PC-3 (cell line): ENCODE results near the gene BCL3. TPM values are rescaled to one million over a fixed set of nuclear protein-coding genes. Genes with fewer than 3 reads are reported as not detected.
A peak's percentile ranks its signal among the peaks of the same experiment; 100 is the strongest.

Source experiments
- ATAC-seq: fragments of 200-7000 bp; cut with Tn5 transposase; 2 replicates; pipeline ENCODE4 v1.9.1; 2020; ENCODE audit warnings: mild to moderate bottlenecking, moderate library complexity
- BruUV-seq: library from RNA; stranded (reverse); fragments of 400-500 nt; replicated peaks from 2 replicates; lab custom pipeline; 2021; lab: Mats Ljungman, UMichigan
- CTCF ChIA-PET: fragments of 300-600 bp; sonication (Branson Sonifier 250); formaldehyde crosslinking; loops from one replicate; lab custom pipeline; 2022; ENCODE audit warnings: antibody characterized with exemption; lab: Charles Lee
- POLR2A ChIA-PET: fragments of 300-600 bp; sonication (Branson Sonifier 250); formaldehyde crosslinking; loops from one replicate; lab custom pipeline; 2022; ENCODE audit warnings: antibody characterized with exemption; ENCODE audit not compliant: unreplicated experiment; lab: Charles Lee
- DNase-seq: peaks from one replicate; pipeline ENCODE4 v3.0.0-alpha.2; 2015
- H2AFZ ChIP-seq: fragments of 300-600 bp; sonication (generic); 2 replicates; pipeline ENCODE4 v1.6.0; 2016; ENCODE audit warnings: antibody characterized with exemption, low read length
- H3F3A ChIP-seq: fragments of 300-600 bp; sonication (generic); one replicate; pipeline ENCODE4 v1.6.0; 2017; ENCODE audit warnings: antibody characterized with exemption, low read length, control low read depth, mild to moderate bottlenecking; ENCODE audit not compliant: unreplicated experiment
- H3K27ac ChIP-seq: fragments of 300-600 bp; sonication (generic); 2 replicates; pipeline ENCODE4 v1.5.1; 2016; ENCODE audit warnings: mild to moderate bottlenecking, low read length
- H3K27me3 ChIP-seq: fragments of 300-600 bp; sonication (generic); 2 replicates; pipeline ENCODE4 v1.6.1; 2016; ENCODE audit warnings: low read length, mixed read lengths
- H3K36me3 ChIP-seq: fragments of 300-600 bp; sonication (generic); 2 replicates; pipeline ENCODE4 v1.6.1; 2016; ENCODE audit warnings: low read depth, mixed run types, low read length, mixed read lengths
- H3K4me1 ChIP-seq: fragments of 300-600 bp; sonication (generic); 2 replicates; pipeline ENCODE4 v1.5.1; 2016; ENCODE audit warnings: low read length; ENCODE audit not compliant: insufficient read depth
- H3K4me2 ChIP-seq: fragments of 300-600 bp; sonication (generic); 2 replicates; pipeline ENCODE4 v1.6.0; 2016; ENCODE audit warnings: low read length
- H3K4me3 ChIP-seq: fragments of 300-600 bp; sonication (generic); 2 replicates; pipeline ENCODE4 v1.5.1; 2016; ENCODE audit warnings: mild to moderate bottlenecking, low read length, mixed read lengths
- H3K79me2 ChIP-seq: fragments of 300-600 bp; sonication (generic); 2 replicates; pipeline ENCODE4 v1.6.1; 2017; ENCODE audit warnings: low read length, mixed read lengths
- H3K9ac ChIP-seq: fragments of 300-600 bp; sonication (generic); 2 replicates; pipeline ENCODE4 v1.6.0; 2016; ENCODE audit warnings: mild to moderate bottlenecking, low read length
- H3K9me2 ChIP-seq: fragments of 300-600 bp; sonication (generic); replicated peaks from 2 replicates; pipeline ENCODE4 v1.6.1; 2016; ENCODE audit warnings: mixed run types, low read length, mixed read lengths
- H3K9me3 ChIP-seq: fragments of 300-600 bp; sonication (generic); 2 replicates; pipeline ENCODE4 v1.6.1; 2016; ENCODE audit warnings: low read length, mixed read lengths
- H4K20me1 ChIP-seq: fragments of 300-600 bp; sonication (generic); 2 replicates; pipeline ENCODE4 v1.6.1; 2016; ENCODE audit warnings: low read length, mixed read lengths
- EZH2 ChIP-seq: fragments of 300-600 bp; sonication (generic); IDR thresholded peaks from one replicate; pipeline ENCODE4 v1.6.1; 2017; ENCODE audit warnings: antibody characterized with exemption, mild to moderate bottlenecking, low read length; ENCODE audit not compliant: unreplicated experiment
- EZH2phosphoT487 ChIP-seq: fragments of 300-600 bp; sonication (generic); IDR thresholded peaks from 2 replicates; pipeline ENCODE4 v1.6.1; 2018; ENCODE audit warnings: mild to moderate bottlenecking, antibody characterized with exemption, low read length, borderline replicate concordance
- intact Hi-C: fragments of 100-400 bp; cut with micrococcal nuclease; formaldehyde crosslinking; loops from 2 replicates; pipeline ENCODE4 v1.9.0; 2023
- total RNA-seq: library from RNA; depleted of rRNA; stranded (reverse); fragments of >200 nt; gene quantifications from 2 replicates; pipeline ENCODE4 v1.2.3, GENCODE V29; 2014
- TF ChIP-seq, protein P1 (sequence below): fragments of 300-600 bp; sonication (generic); conservative IDR thresholded peaks from 2 replicates; pipeline ENCODE4 v1.5.1; 2017; ENCODE audit warnings: antibody characterized with exemption, low read depth, mild to moderate bottlenecking, low read length

The BCL3 gene
- total RNA-seq, 1 experiment from 2014 or later, result 25.5 TPM

DNA sequence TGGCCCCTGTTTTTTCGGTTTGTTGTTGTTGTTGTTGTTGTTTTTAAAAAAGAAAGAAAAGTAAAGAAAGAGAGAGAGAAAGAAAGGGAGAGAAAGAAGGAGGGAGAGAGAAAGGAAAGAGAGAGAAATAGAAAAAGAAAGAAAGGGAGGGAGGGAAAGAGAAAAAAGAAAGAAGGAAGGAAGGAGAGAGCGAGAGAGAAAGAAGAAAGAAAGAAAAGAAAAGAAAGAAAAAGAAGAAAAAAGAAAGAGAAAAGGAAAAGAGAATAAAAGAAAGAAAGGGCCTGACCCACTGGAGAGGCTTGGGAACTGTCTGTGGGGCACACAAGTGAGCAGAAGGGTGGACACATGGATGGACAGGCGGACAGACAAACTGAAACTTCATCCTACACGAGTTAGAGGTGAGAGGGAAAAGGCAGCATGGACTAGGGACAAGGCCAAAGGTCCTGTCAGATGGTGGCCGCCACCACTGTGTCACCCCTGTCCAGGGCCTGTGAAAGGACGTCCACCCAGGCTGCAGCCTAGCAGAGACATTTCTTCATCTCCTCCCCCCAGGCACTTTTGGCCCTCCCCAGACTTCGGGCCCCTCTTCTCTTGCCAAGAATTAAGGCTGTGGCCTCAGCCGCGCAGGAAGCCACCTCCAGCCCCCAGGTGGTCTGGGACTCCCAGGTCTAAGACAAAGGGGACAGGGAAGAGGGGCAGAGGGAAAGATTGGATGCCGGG, 51.3 kb downstream of the BCL3 start:
- intact Hi-C loops, result no loop called here
- BruUV-seq, result no TSS peak
- H3K27me3 ChIP-seq, result no peaks in the 10 kb centered on the region
- H3K9me3 ChIP-seq, result no peaks in the 10 kb centered on the region
- no peaks in the 10 kb centered on the region for H3K79me2 ChIP-seq
- TF ChIP-seq EZH2phosphoT487 (no peak), EZH2 (no peak)
- TF ChIP-seq, protein P1, sequence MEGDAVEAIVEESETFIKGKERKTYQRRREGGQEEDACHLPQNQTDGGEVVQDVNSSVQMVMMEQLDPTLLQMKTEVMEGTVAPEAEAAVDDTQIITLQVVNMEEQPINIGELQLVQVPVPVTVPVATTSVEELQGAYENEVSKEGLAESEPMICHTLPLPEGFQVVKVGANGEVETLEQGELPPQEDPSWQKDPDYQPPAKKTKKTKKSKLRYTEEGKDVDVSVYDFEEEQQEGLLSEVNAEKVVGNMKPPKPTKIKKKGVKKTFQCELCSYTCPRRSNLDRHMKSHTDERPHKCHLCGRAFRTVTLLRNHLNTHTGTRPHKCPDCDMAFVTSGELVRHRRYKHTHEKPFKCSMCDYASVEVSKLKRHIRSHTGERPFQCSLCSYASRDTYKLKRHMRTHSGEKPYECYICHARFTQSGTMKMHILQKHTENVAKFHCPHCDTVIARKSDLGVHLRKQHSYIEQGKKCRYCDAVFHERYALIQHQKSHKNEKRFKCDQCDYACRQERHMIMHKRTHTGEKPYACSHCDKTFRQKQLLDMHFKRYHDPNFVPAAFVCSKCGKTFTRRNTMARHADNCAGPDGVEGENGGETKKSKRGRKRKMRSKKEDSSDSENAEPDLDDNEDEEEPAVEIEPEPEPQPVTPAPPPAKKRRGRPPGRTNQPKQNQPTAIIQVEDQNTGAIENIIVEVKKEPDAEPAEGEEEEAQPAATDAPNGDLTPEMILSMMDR, result no peak
- no peak overlapping the region for H3K4me2 ChIP-seq
- no peak overlapping the region for H3K27ac ChIP-seq
- H3K9ac ChIP-seq, result no peak overlapping the region
- H3F3A ChIP-seq, result no peaks in the 10 kb centered on the region
- peaks cover 19% of the 10 kb centered on the region for H3K4me1 ChIP-seq
- H3K9me2 ChIP-seq, result no peaks in the 10 kb centered on the region
- ChIA-PET POLR2A (no interaction called here), CTCF (no interaction called here)
- H3K36me3 ChIP-seq, result peaks cover 5% of the 10 kb centered on the region; the same call in 1 of the 2 replicates
- no peak overlapping the region for H2AFZ ChIP-seq
- ATAC-seq (no peak), DNase-seq (no peak)
- no peaks in the 10 kb centered on the region for H4K20me1 ChIP-seq
- no peak overlapping the region for H3K4me3 ChIP-seq

DNA sequence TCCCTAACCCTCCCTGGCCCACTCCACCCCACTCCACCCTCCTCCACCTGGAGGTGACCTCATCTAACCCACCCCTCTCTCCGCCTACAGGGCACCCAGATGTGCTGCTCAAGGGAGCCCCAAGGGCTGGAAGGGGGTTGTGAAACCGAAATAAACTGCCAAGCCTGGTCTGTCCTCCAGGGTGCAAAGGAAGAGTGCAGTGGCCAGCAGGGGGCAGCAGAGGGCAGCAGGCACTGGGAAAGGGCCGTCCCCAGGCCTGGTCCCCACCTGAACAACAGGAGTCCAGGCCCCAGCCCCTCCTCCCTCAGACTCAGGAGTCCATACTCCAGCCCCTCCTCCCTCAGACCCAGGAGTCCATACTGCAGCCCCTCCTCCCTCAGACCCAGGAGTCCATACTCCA, 52.0 kb downstream of the BCL3 start:
- no peaks in the 10 kb centered on the region for H3K9me3 ChIP-seq
- H3K4me3 ChIP-seq, result no peak overlapping the region
- H3F3A ChIP-seq, result no peaks in the 10 kb centered on the region
- no peak for TF ChIP-seq EZH2phosphoT487
- TF ChIP-seq, protein P1, result peak; percentile 76
- no peak for TF ChIP-seq EZH2
- DNase-seq (peak; percentile 69), ATAC-seq (peak; percentile 69)
- H4K20me1 ChIP-seq, result no peaks in the 10 kb centered on the region
- H3K4me2 ChIP-seq, result no peak overlapping the region
- intact Hi-C loops, result no loop called here
- H3K9ac ChIP-seq, result no peak overlapping the region
- no peaks in the 10 kb centered on the region for H3K9me2 ChIP-seq
- H3K36me3 ChIP-seq, result peaks cover 5% of the 10 kb centered on the region; the same call in 1 of the 2 replicates
- no peaks in the 10 kb centered on the region for H3K27me3 ChIP-seq
- no peaks in the 10 kb centered on the region for H3K79me2 ChIP-seq
- ChIA-PET POLR2A (no interaction called here), CTCF (no interaction called here)
- H2AFZ ChIP-seq, result no peak overlapping the region
- H3K4me1 ChIP-seq, result peaks cover 19% of the 10 kb centered on the region
- BruUV-seq, result no TSS peak
- H3K27ac ChIP-seq, result no peak overlapping the region
